Body of pancreas (tissue), 4 donors: ENCODE data around the gene COL5A1.

Source experiments
- CTCF ChIP-seq, 7 experiments: fragments of 450-650 bp in 4 of 7; fragments of 200-600 bp in 3 of 7; sonication (generic) in 3 of 7; IDR thresholded peaks; one replicate each; pipeline ENCODE4 v1.5.1; 2016 to 2019; ENCODE audit warnings: antibody characterized with exemption in 7 of 7
- POLR2A ChIP-seq, 3 donors: fragments of 450-650 bp; IDR thresholded peaks; one replicate each; pipeline ENCODE4 v1.6.1; 2016; ENCODE audit warnings: antibody characterized with exemption in 3 of 3, mild to moderate bottlenecking in 2 of 3

GRCh38 chr9:134678666-134679443, 37.3 kb downstream of the COL5A1 start:
- TF ChIP-seq CTCF (IDR thresholded peaks at IDR 0.05) (no peak), POLR2A (IDR thresholded peaks at IDR 0.05) (no peak)
